ENCODE measurements around the gene SPTAN1. TPM values are rescaled to one million over a fixed set of nuclear protein-coding genes. Genes with fewer than 3 reads are reported as not detected.
"Not testable (repeated sequence)": the region's sequence is repeated elsewhere in the genome, so short reads cannot be mapped to it uniquely, and the experiment has no call there.

Gene SPTAN1
- polyA plus RNA-seq (ENCODE audit: low read depth in 6 of 6), result 10 to 100 TPM in 5 of 6 donors, 1 to 10 TPM in 1; 2.3 to 72.4 (median 31.4) TPM

GRCh38 chr9:128552153-128552743, at the start of gene SPTAN1:
TSS of gene SPTAN1 (plus strand) at chr9:128552587. CDS start at chr9:128566741, 14,154 bp downstream.
- H3K9me3 Mint-ChIP-seq, result no peaks in the 10 kb centered on the region
- H3K36me3 Mint-ChIP-seq, result no peaks in the 10 kb centered on the region
- H3K4me1 Mint-ChIP-seq, result peaks cover 0 to 19% (median 11%) of the 10 kb centered on the region in 3 donors
- DNase-seq, result peak; percentile 97
- peak; percentile 87 for ATAC-seq (ENCODE audit: low read depth in 2 of 2)
- no peaks in the 10 kb centered on the region for H3K27me3 Mint-ChIP-seq
- H3K27ac Mint-ChIP-seq, result peak within 1 kb of the TSS in 5 of 6 donors; percentile 96 to 98 (median 97)
- H3K4me3 Mint-ChIP-seq, result peak within 1 kb of the TSS in 6 of 8 donors; percentile 89 to 97 (median 96)

GRCh38 chr9:128503415-128503825, 49.0 kb upstream of the SPTAN1 start:
- not testable (repeated sequence) for ATAC-seq (ENCODE audit: low read depth in 2 of 2); DNase-seq; H3K27me3 Mint-ChIP-seq; H3K9me3 Mint-ChIP-seq
- peak overlapping the region in 2 of 6 donors; percentile 64 to 96 for H3K27ac Mint-ChIP-seq
- peaks cover 0 to 10% of the 10 kb centered on the region in 2 donors for H3K36me3 Mint-ChIP-seq
- peaks cover 0 to 18% (median 8%) of the 10 kb centered on the region in 3 donors for H3K4me1 Mint-ChIP-seq
- peak overlapping the region in 7 of 8 donors; percentile 8 to 99 (median 99) for H3K4me3 Mint-ChIP-seq

GRCh38 chr9:128503870-128504269, 48.5 kb upstream of the SPTAN1 start:
- ATAC-seq (ENCODE audit: low read depth in 2 of 2) (no peak), DNase-seq (no peak)
- Mint-ChIP-seq H3K4me3 (peak overlapping the region; percentile 64 to 100 (median 99)), H3K4me1 (peaks cover 0 to 22% (median 11%) of the 10 kb centered on the region in 3 donors), H3K27ac (peak overlapping the region in 4 of 6 donors; percentile 37 to 96 (median 76)), H3K27me3 (no peaks in the 10 kb centered on the region), H3K36me3 (peaks cover 0 to 10% of the 10 kb centered on the region in 2 donors), H3K9me3 (no peaks in the 10 kb centered on the region)

GRCh38 chr9:128504485-128505413, 47.6 kb upstream of the SPTAN1 start, which contains the start of gene GLE1:
TSS of gene GLE1 (plus strand) at chr9:128504719. CDS start at chr9:128504806, 87 bp downstream.
- H3K27ac Mint-ChIP-seq, result peak within 1 kb of the TSS; percentile 96 to 99 (median 98)
- peaks cover 4 to 29% (median 11%) of the 10 kb centered on the region in 3 donors for H3K4me1 Mint-ChIP-seq
- H3K4me3 Mint-ChIP-seq, result peak within 1 kb of the TSS; percentile 92 to 100 (median 99)
- H3K36me3 Mint-ChIP-seq, result peaks cover 7 to 10% of the 10 kb centered on the region in 2 donors
- ATAC-seq (ENCODE audit: low read depth in 2 of 2) (peak; percentile 91 to 92), DNase-seq (peak; percentile 96)
- H3K27me3 Mint-ChIP-seq, result no peaks in the 10 kb centered on the region
- H3K9me3 Mint-ChIP-seq, result no peaks in the 10 kb centered on the region

DNA sequence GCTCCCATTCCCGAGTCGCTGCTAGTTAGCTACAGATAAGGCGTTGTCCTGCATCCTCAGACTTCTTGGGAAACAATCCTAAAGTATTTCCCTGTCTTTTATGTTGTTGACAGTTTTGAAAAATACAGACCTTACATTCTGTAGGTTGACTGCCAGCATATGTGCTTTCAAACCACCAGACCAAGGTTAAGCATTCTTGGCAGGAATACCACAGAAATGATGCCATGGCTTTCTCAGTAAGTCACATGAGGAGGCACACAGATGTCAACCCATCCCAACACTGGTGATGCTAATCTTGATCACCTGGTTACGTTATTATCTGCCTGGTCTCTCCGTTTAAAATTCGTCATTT, 47.0 kb upstream of the SPTAN1 start:
- no peaks in the 10 kb centered on the region for H3K27me3 Mint-ChIP-seq
- peaks cover 4 to 29% (median 11%) of the 10 kb centered on the region in 3 donors for H3K4me1 Mint-ChIP-seq
- peaks cover 3 to 7% of the 10 kb centered on the region in 2 donors for H3K36me3 Mint-ChIP-seq
- peak overlapping the region; percentile 96 to 99 (median 98) for H3K27ac Mint-ChIP-seq
- no peak for ATAC-seq (ENCODE audit: low read depth in 2 of 2)
- no peak for DNase-seq
- H3K9me3 Mint-ChIP-seq, result no peaks in the 10 kb centered on the region
- H3K4me3 Mint-ChIP-seq, result peak overlapping the region; percentile 92 to 100 (median 99)

DNA sequence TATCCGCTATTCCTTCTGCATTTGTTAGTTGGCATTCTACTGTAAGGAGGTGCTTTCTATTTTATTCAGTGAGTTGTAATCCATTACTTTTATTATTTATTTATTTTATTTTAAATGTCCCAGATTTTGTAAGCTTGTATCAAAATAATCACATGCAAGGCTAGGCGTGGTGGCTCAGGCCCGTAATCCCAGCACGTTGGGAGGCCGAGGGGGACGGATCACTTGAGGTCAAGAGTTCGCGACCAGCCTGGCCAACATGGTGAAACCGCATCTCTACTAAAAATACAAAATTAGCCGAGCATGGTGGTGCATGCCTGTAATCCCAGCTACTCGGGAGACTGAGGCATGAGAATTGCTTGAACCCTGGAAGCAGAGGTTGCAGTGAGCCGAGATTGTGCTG, 46.5 kb upstream of the SPTAN1 start:
- H3K36me3 Mint-ChIP-seq; H3K27me3 Mint-ChIP-seq; H3K9me3 Mint-ChIP-seq; DNase-seq; ATAC-seq (ENCODE audit: low read depth in 2 of 2): not testable (repeated sequence)
- H3K4me1 Mint-ChIP-seq, result peaks cover 4 to 29% (median 11%) of the 10 kb centered on the region in 3 donors
- peak overlapping the region; percentile 85 to 100 (median 99) for H3K4me3 Mint-ChIP-seq
- H3K27ac Mint-ChIP-seq, result peak overlapping the region in 1 of 6 donors; percentile 98

DNA sequence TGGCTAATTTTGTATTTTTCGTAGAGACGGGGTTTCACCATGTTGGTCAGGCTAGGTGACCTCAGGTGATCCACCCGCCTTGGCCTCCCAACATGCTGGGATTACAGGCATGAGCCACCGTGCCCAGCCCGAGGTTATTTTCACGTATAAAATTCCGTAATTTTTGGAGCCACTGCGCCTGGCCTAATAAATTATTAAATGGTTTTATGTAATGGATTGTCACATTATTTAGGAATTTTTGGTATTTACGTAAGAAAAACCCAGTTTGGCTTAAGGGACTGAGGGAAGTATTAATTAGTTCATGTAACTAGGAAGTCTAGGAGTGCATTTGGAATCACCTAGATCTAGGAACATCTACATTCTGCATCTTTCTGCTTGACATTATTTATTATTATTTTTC, 39.6 kb upstream of the SPTAN1 start:
- Mint-ChIP-seq H3K36me3 (peaks cover 13 to 16% of the 10 kb centered on the region in 2 donors), H3K4me1 (peaks cover 9 to 17% (median 11%) of the 10 kb centered on the region in 3 donors), H3K4me3 (no peak overlapping the region), H3K27me3 (no peaks in the 10 kb centered on the region), H3K9me3 (no peaks in the 10 kb centered on the region), H3K27ac (no peak overlapping the region)
- ATAC-seq (ENCODE audit: low read depth in 2 of 2), result no peak
- DNase-seq, result no peak

- Mint-ChIP-seq H3K9me3 (peaks cover 0 to 6% (median 2%) of the 10 kb centered on the region in 7 donors), H3K27ac (peak overlapping the region in 1 of 6 donors; percentile 45), H3K27me3 (no peaks in the 10 kb centered on the region), H3K4me3 (no peak overlapping the region), H3K4me1 (peaks cover 0 to 7% (median 0%) of the 10 kb centered on the region in 3 donors), H3K36me3 (peaks cover 32 to 33% of the 10 kb centered on the region in 2 donors)
- no peak for DNase-seq
- ATAC-seq (ENCODE audit: low read depth in 2 of 2), result no peak
Measured at GRCh38 chr9:128521956-128522355, 30.4 kb upstream of the SPTAN1 start.

DNA sequence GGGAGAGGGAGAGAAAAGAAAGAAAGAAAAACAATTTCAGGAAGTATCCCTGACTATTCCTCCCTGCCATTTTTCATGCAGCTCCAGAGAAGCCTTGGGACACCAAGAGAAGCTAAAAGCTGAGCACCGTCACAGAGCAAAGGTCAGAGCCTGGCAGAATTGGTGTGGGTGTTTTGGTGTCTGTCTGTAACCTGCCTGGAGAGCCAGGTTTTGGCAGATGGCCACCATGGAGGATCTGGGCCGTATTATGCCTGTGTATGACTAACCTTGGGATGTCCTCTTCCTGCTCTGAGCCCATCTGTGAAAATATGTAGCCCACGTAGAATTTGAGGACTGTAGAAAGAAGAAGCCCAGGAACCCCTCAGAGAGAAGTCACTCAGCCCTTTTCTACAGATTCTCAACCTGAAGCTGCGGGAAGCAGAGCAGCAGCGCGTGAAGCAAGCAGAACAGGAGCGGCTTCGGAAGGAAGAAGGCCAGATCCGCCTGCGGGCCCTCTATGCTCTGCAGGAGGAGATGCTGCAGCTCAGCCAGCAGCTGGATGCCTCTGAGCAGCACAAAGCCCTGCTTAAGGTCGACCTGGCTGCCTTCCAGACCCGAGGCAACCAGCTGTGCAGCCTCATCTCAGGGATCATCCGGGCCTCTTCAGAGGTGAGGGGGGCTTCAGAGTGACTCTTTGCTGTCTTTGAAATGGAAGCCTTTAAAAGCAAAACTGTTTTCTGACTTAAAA, 29.0 kb upstream of the SPTAN1 start:
- peaks cover 0 to 6% (median 2%) of the 10 kb centered on the region in 7 donors for H3K9me3 Mint-ChIP-seq
- DNase-seq (no peak), ATAC-seq (ENCODE audit: low read depth in 2 of 2) (no peak)
- H3K27ac Mint-ChIP-seq, result no peak overlapping the region
- peaks cover 0 to 7% (median 0%) of the 10 kb centered on the region in 3 donors for H3K4me1 Mint-ChIP-seq
- peaks cover 22% of the 10 kb centered on the region in 2 donors for H3K36me3 Mint-ChIP-seq
- H3K27me3 Mint-ChIP-seq, result no peaks in the 10 kb centered on the region
- H3K4me3 Mint-ChIP-seq, result no peak overlapping the region

DNA sequence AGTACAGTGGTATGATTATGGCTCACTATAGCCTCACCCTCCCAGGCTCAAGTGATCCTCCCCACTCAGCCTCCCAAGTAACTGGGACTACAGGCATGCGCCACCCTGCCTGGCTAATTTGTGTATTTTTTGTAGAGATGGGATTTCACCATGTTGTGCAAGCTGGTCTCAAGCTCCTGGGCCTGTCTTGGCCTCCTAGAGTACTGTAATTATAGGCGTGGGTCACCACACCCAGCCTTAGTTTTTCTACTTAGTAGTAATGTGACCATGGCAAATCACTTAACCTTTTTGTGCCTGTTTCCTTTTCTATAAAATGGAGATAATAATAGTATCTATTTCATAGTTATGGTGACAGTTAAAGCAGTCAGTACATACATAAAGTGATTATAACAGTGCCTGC, 25.7 kb upstream of the SPTAN1 start:
- H3K4me1 Mint-ChIP-seq, result peaks cover 0 to 7% (median 0%) of the 10 kb centered on the region in 3 donors
- no peak overlapping the region for H3K27ac Mint-ChIP-seq
- H3K4me3 Mint-ChIP-seq, result no peak overlapping the region
- H3K36me3 Mint-ChIP-seq, result peaks cover 19 to 29% of the 10 kb centered on the region in 2 donors
- H3K27me3 Mint-ChIP-seq, result no peaks in the 10 kb centered on the region
- H3K9me3 Mint-ChIP-seq, result no peaks in the 10 kb centered on the region
- DNase-seq, result no peak
- no peak for ATAC-seq (ENCODE audit: low read depth in 2 of 2)

- peaks cover 14 to 16% of the 10 kb centered on the region in 2 donors for H3K36me3 Mint-ChIP-seq
- no peak for ATAC-seq (ENCODE audit: low read depth in 2 of 2)
- no peaks in the 10 kb centered on the region for H3K9me3 Mint-ChIP-seq
- DNase-seq, result no peak
- no peaks in the 10 kb centered on the region for H3K4me1 Mint-ChIP-seq
- H3K27me3 Mint-ChIP-seq, result no peaks in the 10 kb centered on the region
- H3K27ac Mint-ChIP-seq, result no peak overlapping the region
- H3K4me3 Mint-ChIP-seq, result no peak overlapping the region
Measured at GRCh38 chr9:128528445-128529160, 23.8 kb upstream of the SPTAN1 start.

DNA sequence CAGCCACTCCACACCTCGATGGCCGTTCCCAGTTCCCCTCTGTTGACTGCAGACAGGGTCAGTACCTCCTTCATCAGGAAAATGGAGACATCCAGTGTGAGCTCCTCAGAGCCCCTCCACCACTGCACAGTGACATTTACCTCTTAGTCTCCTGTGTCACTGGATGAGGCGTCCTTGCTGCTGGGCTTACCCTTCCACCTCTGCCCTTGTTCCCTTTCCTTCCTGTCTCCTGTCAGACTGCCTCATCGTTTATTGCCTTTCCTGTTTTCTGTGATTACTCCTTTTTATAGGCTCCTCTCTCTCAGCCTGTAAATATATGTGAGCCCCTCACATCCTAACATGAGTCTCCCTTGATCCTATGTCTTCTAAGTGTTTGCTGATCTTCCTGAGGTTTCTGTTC, 23.2 kb upstream of the SPTAN1 start:
- Mint-ChIP-seq H3K9me3 (no peaks in the 10 kb centered on the region), H3K4me1 (no peaks in the 10 kb centered on the region), H3K27me3 (no peaks in the 10 kb centered on the region), H3K36me3 (peaks cover 14 to 16% of the 10 kb centered on the region in 2 donors), H3K27ac (peak overlapping the region in 1 of 6 donors; percentile 81), H3K4me3 (no peak overlapping the region)
- ATAC-seq (ENCODE audit: low read depth in 2 of 2) (no peak), DNase-seq (no peak)

All from naive B cell (primary cell).